BJ (cell line): ENCODE measurements around the gene PTPN23. TPM values are rescaled to one million over a fixed set of nuclear protein-coding genes. Genes with fewer than 3 reads are reported as not detected.

Experiments used
- CTCF ChIA-PET: fragments of 350-600 bp; formaldehyde crosslinking; extraction: SDS; loops from one replicate; lab custom pipeline; 2021; ENCODE audit warnings: antibody characterized with exemption, inconsistent platforms; lab: Yijun Ruan, JAX
- POLR2A ChIA-PET: fragments of 300-600 bp; sonication (Branson Sonifier 250); formaldehyde crosslinking; extraction: SDS; loops from one replicate; lab custom pipeline; 2021; ENCODE audit warnings: antibody characterized with exemption; lab: Charles Lee
- DNase-seq: peaks from one replicate; pipeline ENCODE4 v3.0.0-alpha.2; 2011; ENCODE audit warnings: low read depth
- H3K27me3 ChIP-seq: 2 replicates; pipeline ENCODE4 v1.6.0; 2011; ENCODE audit warnings: low read length; ENCODE audit not compliant: control insufficient read depth, insufficient read depth
- H3K36me3 ChIP-seq: 2 replicates; pipeline ENCODE4 v1.5.1; 2011; ENCODE audit warnings: low read length; ENCODE audit not compliant: control insufficient read depth, insufficient read depth
- H3K4me3 ChIP-seq: 2 replicates; pipeline ENCODE4 v1.5.1; 2011; ENCODE audit warnings: low read depth, mild to moderate bottlenecking, control low read depth, low read length
- polyA plus RNA-seq: library from polyadenylated mRNA; depleted of rRNA; stranded (reverse); fragments of >200 nt; gene quantifications from 2 replicates; pipeline ENCODE4 v1.2.3, GENCODE V29; 2011
- TF ChIP-seq, protein P1 (sequence below): IDR thresholded peaks from 2 replicates; pipeline ENCODE4 v1.5.1; 2011; ENCODE audit warnings: low read depth, mild to moderate bottlenecking, control low read depth, inconsistent platforms, low read length, moderate library complexity; ENCODE audit not compliant: insufficient read depth

The PTPN23 gene
- polyA plus RNA-seq, 1 experiment, result 2.5 TPM

DNA sequence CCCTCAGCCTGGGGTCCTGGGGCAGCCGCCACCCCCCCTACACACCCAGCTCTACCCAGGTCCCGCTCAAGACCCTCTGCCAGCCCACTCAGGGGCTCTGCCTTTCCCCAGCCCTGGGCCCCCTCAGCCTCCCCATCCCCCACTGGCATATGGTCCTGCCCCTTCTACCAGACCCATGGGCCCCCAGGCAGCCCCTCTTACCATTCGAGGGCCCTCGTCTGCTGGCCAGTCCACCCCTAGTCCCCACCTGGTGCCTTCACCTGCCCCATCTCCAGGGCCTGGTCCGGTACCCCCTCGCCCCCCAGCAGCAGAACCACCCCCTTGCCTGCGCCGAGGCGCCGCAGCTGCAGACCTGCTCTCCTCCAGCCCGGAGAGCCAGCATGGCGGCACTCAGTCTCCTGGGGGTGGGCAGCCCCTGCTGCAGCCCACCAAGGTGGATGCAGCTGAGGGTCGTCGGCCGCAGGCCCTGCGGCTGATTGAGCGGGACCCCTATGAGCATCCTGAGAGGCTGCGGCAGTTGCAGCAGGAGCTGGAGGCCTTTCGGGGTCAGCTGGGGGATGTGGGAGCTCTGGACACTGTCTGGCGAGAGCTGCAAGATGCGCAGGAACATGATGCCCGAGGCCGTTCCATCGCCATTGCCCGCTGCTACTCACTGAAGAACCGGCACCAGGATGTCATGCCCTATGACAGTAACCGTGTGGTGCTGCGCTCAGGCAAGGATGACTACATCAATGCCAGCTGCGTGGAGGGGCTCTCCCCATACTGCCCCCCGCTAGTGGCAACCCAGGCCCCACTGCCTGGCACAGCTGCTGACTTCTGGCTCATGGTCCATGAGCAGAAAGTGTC, 30.2 kb downstream of the PTPN23 start:
- ChIA-PET CTCF (interaction anchor here (3.3 kb wide), 1 partner anchor 10 kb away, joined by 19 read pairs; no protein-coding TSS in a partner anchor), POLR2A (no interaction called here)
- TF ChIP-seq, protein P1, sequence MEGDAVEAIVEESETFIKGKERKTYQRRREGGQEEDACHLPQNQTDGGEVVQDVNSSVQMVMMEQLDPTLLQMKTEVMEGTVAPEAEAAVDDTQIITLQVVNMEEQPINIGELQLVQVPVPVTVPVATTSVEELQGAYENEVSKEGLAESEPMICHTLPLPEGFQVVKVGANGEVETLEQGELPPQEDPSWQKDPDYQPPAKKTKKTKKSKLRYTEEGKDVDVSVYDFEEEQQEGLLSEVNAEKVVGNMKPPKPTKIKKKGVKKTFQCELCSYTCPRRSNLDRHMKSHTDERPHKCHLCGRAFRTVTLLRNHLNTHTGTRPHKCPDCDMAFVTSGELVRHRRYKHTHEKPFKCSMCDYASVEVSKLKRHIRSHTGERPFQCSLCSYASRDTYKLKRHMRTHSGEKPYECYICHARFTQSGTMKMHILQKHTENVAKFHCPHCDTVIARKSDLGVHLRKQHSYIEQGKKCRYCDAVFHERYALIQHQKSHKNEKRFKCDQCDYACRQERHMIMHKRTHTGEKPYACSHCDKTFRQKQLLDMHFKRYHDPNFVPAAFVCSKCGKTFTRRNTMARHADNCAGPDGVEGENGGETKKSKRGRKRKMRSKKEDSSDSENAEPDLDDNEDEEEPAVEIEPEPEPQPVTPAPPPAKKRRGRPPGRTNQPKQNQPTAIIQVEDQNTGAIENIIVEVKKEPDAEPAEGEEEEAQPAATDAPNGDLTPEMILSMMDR, result no peak
- peaks cover 68% of the 10 kb centered on the region for H3K36me3 ChIP-seq
- no peak overlapping the region for H3K4me3 ChIP-seq
- no peaks in the 10 kb centered on the region for H3K27me3 ChIP-seq
- DNase-seq, result no peak

DNA sequence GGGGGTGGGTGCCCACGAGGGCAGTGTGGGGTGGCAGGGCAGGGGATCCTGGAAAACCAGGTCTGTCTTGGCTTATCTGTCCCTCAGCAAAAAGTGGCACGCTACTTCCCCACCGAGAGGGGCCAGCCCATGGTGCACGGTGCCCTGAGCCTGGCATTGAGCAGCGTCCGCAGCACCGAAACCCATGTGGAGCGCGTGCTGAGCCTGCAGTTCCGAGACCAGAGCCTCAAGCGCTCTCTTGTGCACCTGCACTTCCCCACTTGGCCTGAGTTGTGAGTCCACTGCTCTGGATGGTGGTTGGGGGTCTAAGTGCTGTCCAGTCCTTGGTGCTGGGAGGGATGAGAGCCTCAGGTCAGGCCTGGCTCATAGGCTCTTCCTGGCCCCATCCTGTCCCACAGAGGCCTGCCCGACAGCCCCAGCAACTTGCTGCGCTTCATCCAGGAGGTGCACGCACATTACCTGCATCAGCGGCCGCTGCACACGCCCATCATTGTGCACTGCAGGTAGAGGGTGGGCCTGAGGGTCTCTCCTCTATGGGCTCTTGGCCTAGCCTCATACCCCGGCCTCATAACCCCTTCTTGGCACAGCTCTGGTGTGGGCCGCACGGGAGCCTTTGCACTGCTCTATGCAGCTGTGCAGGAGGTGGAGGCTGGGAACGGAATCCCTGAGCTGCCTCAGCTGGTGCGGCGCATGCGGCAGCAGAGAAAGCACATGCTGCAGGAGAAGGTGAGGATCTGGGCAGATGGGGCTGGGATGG, 31.1 kb downstream of the PTPN23 start:
- TF ChIP-seq, protein P1, result no peak
- CTCF ChIA-PET, result interaction anchor here (1.5 to 3.3 kb wide), 2 partner anchors 10 to 12 kb away, joined by 4 to 19 read pairs; no protein-coding TSS in a partner anchor
- Histone ChIP-seq H3K27me3 (no peaks in the 10 kb centered on the region), H3K36me3 (peaks cover 63% of the 10 kb centered on the region), H3K4me3 (no peak overlapping the region)
- POLR2A ChIA-PET, result no interaction called here
- no peak for DNase-seq

DNA sequence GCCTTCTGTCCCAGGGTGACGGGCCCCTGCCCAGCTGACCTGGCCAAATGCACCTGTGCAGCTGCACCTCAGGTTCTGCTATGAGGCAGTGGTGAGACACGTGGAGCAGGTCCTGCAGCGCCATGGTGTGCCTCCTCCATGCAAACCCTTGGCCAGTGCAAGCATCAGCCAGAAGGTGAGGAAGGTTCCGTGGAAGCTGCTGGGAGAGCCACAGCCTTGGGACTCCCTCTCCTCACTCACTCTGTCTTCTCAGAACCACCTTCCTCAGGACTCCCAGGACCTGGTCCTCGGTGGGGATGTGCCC, 31.6 kb downstream of the PTPN23 start:
- peaks cover 60% of the 10 kb centered on the region for H3K36me3 ChIP-seq
- POLR2A ChIA-PET, result no interaction called here

DNA sequence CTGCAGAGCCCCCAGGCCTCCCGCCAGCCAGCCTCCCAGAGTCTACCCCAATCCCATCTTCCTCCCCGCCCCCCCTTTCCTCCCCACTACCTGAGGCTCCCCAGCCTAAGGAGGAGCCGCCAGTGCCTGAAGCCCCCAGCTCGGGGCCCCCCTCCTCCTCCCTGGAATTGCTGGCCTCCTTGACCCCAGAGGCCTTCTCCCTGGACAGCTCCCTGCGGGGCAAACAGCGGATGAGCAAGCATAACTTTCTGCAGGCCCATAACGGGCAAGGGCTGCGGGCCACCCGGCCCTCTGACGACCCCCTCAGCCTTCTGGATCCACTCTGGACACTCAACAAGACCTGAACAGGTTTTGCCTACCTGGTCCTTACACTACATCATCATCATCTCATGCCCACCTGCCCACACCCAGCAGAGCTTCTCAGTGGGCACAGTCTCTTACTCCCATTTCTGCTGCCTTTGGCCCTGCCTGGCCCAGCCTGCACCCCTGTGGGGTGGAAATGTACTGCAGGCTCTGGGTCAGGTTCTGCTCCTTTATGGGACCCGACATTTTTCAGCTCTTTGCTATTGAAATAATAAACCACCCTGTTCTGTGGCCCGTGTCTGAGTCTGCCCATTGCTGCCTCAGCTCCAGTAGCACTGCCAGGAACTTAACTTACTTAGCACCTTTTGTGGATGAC, 32.2 kb downstream of the PTPN23 start:
- Histone ChIP-seq H3K27me3 (no peaks in the 10 kb centered on the region), H3K36me3 (peaks cover 59% of the 10 kb centered on the region), H3K4me3 (no peak overlapping the region)
- CTCF ChIA-PET, result interaction anchor here (0.8 to 3.3 kb wide), 5 partner anchors 8 to 62 kb away, joined by 3 to 19 read pairs (median 5); partner anchors contain the start of gene SCAP
- POLR2A ChIA-PET, result no interaction called here
- DNase-seq, result no peak
- TF ChIP-seq, protein P1, result peak; percentile 16; the same call in 1 of the 2 replicates

More for the DNA sequence above, 31.6 kb downstream of the PTPN23 start:
- Histone ChIP-seq H3K27me3 (no peaks in the 10 kb centered on the region), H3K4me3 (no peak overlapping the region)
- TF ChIP-seq, protein P1, result no peak
- CTCF ChIA-PET, result interaction anchor here (1.5 to 3.3 kb wide), 2 partner anchors 9 to 12 kb away, joined by 4 to 19 read pairs; no protein-coding TSS in a partner anchor
- no peak for DNase-seq
